Endothelial cell of umbilical vein (primary cell): ENCODE measurements around the gene B3GNT7. TPM values are rescaled to one million over a fixed set of nuclear protein-coding genes. Genes with fewer than 3 reads are reported as not detected.

Source experiments
- BruUV-seq: library from RNA; stranded (reverse); fragments of 400-500 nt; replicated peaks from 2 replicates; lab custom pipeline; 2021; lab: Mats Ljungman, UMichigan
- CTCF ChIA-PET: fragments of 300-600, 350-600 bp; sonication (Branson Sonifier 250); formaldehyde crosslinking; loops from one replicate; lab custom pipeline; 2021; ENCODE audit warnings: antibody characterized with exemption, inconsistent platforms; lab: Charles Lee
- POLR2A ChIA-PET: fragments of 300-600, 350-600 bp; sonication (Branson Sonifier 250); formaldehyde crosslinking; loops from one replicate; lab custom pipeline; 2021; ENCODE audit warnings: antibody characterized with exemption, inconsistent platforms; lab: Charles Lee
- DNase-seq: peaks from one replicate; pipeline ENCODE4 v3.0.0-alpha.2; 2011; ENCODE audit warnings: low read depth, low spot score
- FAIRE-seq: peaks from 2 replicates; lab custom pipeline; 2011; peaks lifted over from hg19 to GRCh38; lab: Jason Lieb, UNC
- H2AFZ ChIP-seq: 2 replicates; pipeline ENCODE4 v1.6.0; 2012; ENCODE audit warnings: low read depth, low read length, control low read depth, inconsistent platforms
- H3K27ac ChIP-seq: 2 replicates; pipeline ENCODE4 v1.5.1; 2011; ENCODE audit warnings: low read depth, mild to moderate bottlenecking, control low read depth, low read length, moderate library complexity; ENCODE audit not compliant: insufficient read depth
- H3K27me3 ChIP-seq, 2 experiments: 2 replicates each; pipeline versions ENCODE4 v1.6.0 to v1.6.1; 2011; ENCODE audit warnings: low read length in 2 of 2, mixed read lengths in 1 of 2; ENCODE audit not compliant: control insufficient read depth in 2 of 2, insufficient read depth in 2 of 2
- H3K36me3 ChIP-seq, 2 experiments: 2 replicates in 1 of 2; 3 replicates in 1 of 2; pipeline ENCODE4 v1.5.1; 2011; ENCODE audit warnings: low read length in 2 of 2, mild to moderate bottlenecking in 1 of 2, moderate library complexity in 1 of 2; ENCODE audit not compliant: control insufficient read depth in 2 of 2, insufficient read depth in 2 of 2; ENCODE audit errors: extremely low read depth in 1 of 2
- H3K4me1 ChIP-seq: 3 replicates; pipeline ENCODE4 v1.5.1; 2011; ENCODE audit warnings: mild to moderate bottlenecking, low read length; ENCODE audit not compliant: control insufficient read depth, insufficient read depth; ENCODE audit errors: extremely low read depth
- H3K4me2 ChIP-seq: 2 replicates; pipeline ENCODE4 v1.6.1; 2011; ENCODE audit warnings: low read length, control low read depth, mixed read lengths; ENCODE audit not compliant: insufficient read depth
- H3K4me3 ChIP-seq, 3 experiments: fragments of 200-600 bp in 1 of 3; sonication (generic), shearing (Covaris generic) in 1 of 3; replicated peaks in 1 of 3; 2 replicates each; pipeline ENCODE4 v1.5.1; 2011 to 2016; ENCODE audit warnings: control low read depth in 3 of 3, low read length in 3 of 3, mild to moderate bottlenecking in 2 of 3, inconsistent platforms in 1 of 3, low read depth in 1 of 3, moderate library complexity in 1 of 3; ENCODE audit not compliant: insufficient read depth in 1 of 3
- H3K79me2 ChIP-seq: 2 replicates; pipeline ENCODE4 v1.6.0; 2012; ENCODE audit warnings: low read length, inconsistent platforms; ENCODE audit not compliant: control insufficient read depth, insufficient read depth
- H3K9ac ChIP-seq: replicated peaks from 2 replicates; pipeline ENCODE3; 2011; ENCODE audit warnings: low read length, control low read depth; ENCODE audit not compliant: insufficient read depth; ENCODE audit errors: extremely low read depth
- H3K9me1 ChIP-seq: replicated peaks from 3 replicates; pipeline ENCODE4 v1.6.0; 2011; ENCODE audit warnings: mild to moderate bottlenecking, low read length; ENCODE audit not compliant: control insufficient read depth, insufficient read depth; ENCODE audit errors: extremely low read depth
- H3K9me3 ChIP-seq: replicated peaks from 2 replicates; pipeline ENCODE4 v1.5.1; 2012; ENCODE audit warnings: low read length, inconsistent platforms; ENCODE audit not compliant: control insufficient read depth, insufficient read depth
- H4K20me1 ChIP-seq: replicated peaks from 2 replicates; pipeline ENCODE3; 2011; ENCODE audit warnings: mild to moderate bottlenecking, low read length; ENCODE audit not compliant: control insufficient read depth, insufficient read depth; ENCODE audit errors: extremely low read depth
- CTCF ChIP-seq, 2 donors: IDR thresholded peaks; 1 replicate in 1 of 2; 2 replicates in 1 of 2; pipeline ENCODE4 v1.5.1; 2011; ENCODE audit warnings: low read length in 2 of 2, mild to moderate bottlenecking in 2 of 2, moderate library complexity in 2 of 2, control low read depth in 1 of 2, inconsistent platforms in 1 of 2, low read depth in 1 of 2; ENCODE audit not compliant: insufficient read depth in 1 of 2; ENCODE audit errors: extremely low read depth in 1 of 2
- EZH2 ChIP-seq: IDR thresholded peaks from 2 replicates; pipeline ENCODE4 v1.6.1; 2012; ENCODE audit warnings: borderline replicate concordance, low read depth, mild to moderate bottlenecking, moderate library complexity, low read length, inconsistent platforms; ENCODE audit not compliant: severe bottlenecking
- FOS ChIP-seq: IDR thresholded peaks from 2 replicates; pipeline ENCODE4 v1.6.1; 2011; ENCODE audit warnings: mild to moderate bottlenecking, low read length, moderate library complexity, borderline replicate concordance; ENCODE audit not compliant: insufficient read depth
- GATA2 ChIP-seq: IDR thresholded peaks from 2 replicates; pipeline ENCODE4 v1.7.0; 2011; ENCODE audit warnings: low read depth, mild to moderate bottlenecking, moderate library complexity, mixed read lengths, low read length; ENCODE audit not compliant: insufficient read length, insufficient read depth
- JUN ChIP-seq: IDR thresholded peaks from 2 replicates; pipeline ENCODE4 v1.6.1; 2011; ENCODE audit warnings: borderline replicate concordance, low read depth; ENCODE audit not compliant: insufficient read length, insufficient read depth
- MYC ChIP-seq: IDR thresholded peaks from one replicate; pipeline ENCODE4 v1.6.1; 2011; ENCODE audit warnings: mild to moderate bottlenecking, low read depth, low read length
- POLR2A ChIP-seq: IDR thresholded peaks from 2 replicates; pipeline ENCODE4 v1.6.1; 2012; ENCODE audit warnings: low read depth, mild to moderate bottlenecking, control low read depth, low read length
- POLR2AphosphoS5 ChIP-seq: IDR thresholded peaks from 2 replicates; pipeline ENCODE4 v1.6.1; 2012; ENCODE audit warnings: low read depth, mild to moderate bottlenecking, control low read depth, low read length, moderate library complexity; ENCODE audit not compliant: insufficient read depth
- dilution Hi-C: fragments of 300-500 bp; cut with MboI; formaldehyde crosslinking; loops from one replicate; pipeline ENCODE4 v1.15.0; 2019; ENCODE audit warnings: low sequenced_read_pairs; ENCODE audit not compliant: extremely low pct_ligation_motif_present
- intact Hi-C: fragments of 100-400 bp; cut with micrococcal nuclease; formaldehyde crosslinking; loops from one replicate; pipeline ENCODE4 v1.10.0; 2022
- polyA plus RNA-seq, 4 experiments: library from polyadenylated mRNA; depleted of rRNA in 3 of 4; stranded (reverse) in 3 of 4; unstranded in 1 of 4; fragments of >200 nt; gene quantifications; 2 replicates each; pipeline versions ENCODE4 v1.2.1 to v1.2.3, GENCODE V29; 2011 to 2012; ENCODE audit warnings: missing spikeins in 1 of 4
- total RNA-seq: library from RNA; stranded (reverse); gene quantifications from 2 replicates; pipeline ENCODE4 v1.2.3, GENCODE V29; 2021
- TF ChIP-seq, protein P1 (sequence below): IDR thresholded peaks from 2 replicates; pipeline ENCODE4 v1.6.1; 2011; ENCODE audit not compliant: insufficient read depth, insufficient read length

The B3GNT7 gene
- total and polyA plus RNA-seq, 2 donors (not counting 3 experiments of a cell fraction or from before 2014, with no cell fraction given) = 0.39 to 1.2 TPM

DNA sequence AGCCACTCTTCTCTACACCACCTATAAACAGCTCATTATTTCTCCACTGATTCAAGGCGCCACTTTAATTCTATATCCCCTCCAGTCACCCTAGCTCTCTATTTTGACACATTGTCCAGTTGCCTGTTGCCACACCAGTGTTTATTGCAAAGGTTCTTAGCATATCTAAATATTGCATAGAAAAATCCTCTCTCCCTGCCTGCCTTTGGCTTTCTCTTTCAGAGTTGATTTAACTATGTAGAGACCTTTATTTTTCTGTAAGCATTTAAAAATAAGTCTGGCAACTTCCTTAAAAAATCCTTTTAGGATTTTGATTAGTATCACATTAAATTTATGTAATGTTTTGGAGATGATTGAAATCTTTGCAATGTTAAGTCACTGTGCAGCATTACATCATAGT lies 47.9 kb upstream of the B3GNT7 start:
- Histone ChIP-seq H3K79me2 (no peaks in the 10 kb centered on the region), H3K4me2 (no peak overlapping the region), H4K20me1 (no peaks in the 10 kb centered on the region), H3K27me3 (no peaks in the 10 kb centered on the region), H3K4me3 (no peak overlapping the region), H2AFZ (no peak overlapping the region), H3K9ac (no peak overlapping the region), H3K27ac (no peak overlapping the region), H3K9me3 (no peaks in the 10 kb centered on the region), H3K4me1 (no peaks in the 10 kb centered on the region), H3K36me3 (no peaks in the 10 kb centered on the region), H3K9me1 (no peaks in the 10 kb centered on the region)
- dilution Hi-C loops = no loop called here
- ChIA-PET CTCF (interaction anchor here (0.9 to 1.6 kb wide), 4 partner anchors 9 to 58 kb away, joined by 3 to 6 read pairs (median 4); no protein-coding TSS in a partner anchor), POLR2A (no interaction called here)
- no peak for FAIRE-seq
- no peak for DNase-seq
- no TSS peak for BruUV-seq
- TF ChIP-seq JUN = no peak
- TF ChIP-seq MYC = no peak
- TF ChIP-seq FOS = no peak
- TF ChIP-seq GATA2 = no peak
- TF ChIP-seq POLR2AphosphoS5 = no peak
- no peak for TF ChIP-seq EZH2
- TF ChIP-seq POLR2A = no peak
- TF ChIP-seq, protein P1, sequence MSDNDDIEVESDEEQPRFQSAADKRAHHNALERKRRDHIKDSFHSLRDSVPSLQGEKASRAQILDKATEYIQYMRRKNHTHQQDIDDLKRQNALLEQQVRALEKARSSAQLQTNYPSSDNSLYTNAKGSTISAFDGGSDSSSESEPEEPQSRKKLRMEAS = no peak
- TF ChIP-seq CTCF (IDR thresholded peaks at IDR 0.05; ENCODE audit: extremely low read depth in 1 of 2, insufficient read depth in 1 of 2, low read depth in 1 of 2, low read length in 2 of 2) = no peak
- intact Hi-C loops = no loop called here
